Stimulated activated naive CD8-positive, alpha-beta T cell treated with anti-CD3 and anti-CD28 coated beads, Interleukin-15, Interleukin-2, amounts not matched to agents 100 ng/mL and 50 ng/mL, for 24 hours (primary cell): ENCODE measurements around the gene SLC29A4.
"Not testable (repeated sequence)": the region's sequence is repeated elsewhere in the genome, so short reads cannot be mapped to it uniquely, and the experiment has no call there.

Experiments
- H3K27ac Mint-ChIP-seq: one replicate; pipeline ENCODE4 v1.8.0; 2021; ENCODE audit warnings: mild to moderate bottlenecking, mixed read lengths
- H3K27me3 Mint-ChIP-seq: one replicate; pipeline ENCODE4 v1.8.0; 2021; ENCODE audit warnings: mixed read lengths
- H3K36me3 Mint-ChIP-seq: one replicate; pipeline ENCODE4 v1.8.0; 2021; ENCODE audit warnings: low read depth, mixed read lengths
- H3K4me1 Mint-ChIP-seq: one replicate; pipeline ENCODE4 v1.8.0; 2021; ENCODE audit warnings: low read depth, mixed read lengths
- H3K4me3 Mint-ChIP-seq: one replicate; pipeline ENCODE4 v1.8.0; 2021; ENCODE audit warnings: mild to moderate bottlenecking, mixed read lengths
- H3K9me3 Mint-ChIP-seq: one replicate; pipeline ENCODE4 v1.8.0; 2021; ENCODE audit warnings: mixed read lengths

The SLC29A4 gene

GRCh38 chr7:5266191-5267028, 16.3 kb upstream of the SLC29A4 start:
- Mint-ChIP-seq H3K27ac (no peak overlapping the region), H3K9me3 (no peaks in the 10 kb centered on the region), H3K4me3 (no peak overlapping the region), H3K27me3 (peaks cover 9% of the 10 kb centered on the region), H3K36me3 (no peaks in the 10 kb centered on the region), H3K4me1 (no peaks in the 10 kb centered on the region)

- H3K36me3 Mint-ChIP-seq, H3K27ac Mint-ChIP-seq, H3K4me3 Mint-ChIP-seq, H3K9me3 Mint-ChIP-seq, H3K4me1 Mint-ChIP-seq: not testable (repeated sequence)
- peaks cover 12% of the 10 kb centered on the region for H3K27me3 Mint-ChIP-seq
Observed at GRCh38 chr7:5267829-5268228, 14.9 kb upstream of the SLC29A4 start.

GRCh38 chr7:5269992-5270657, 12.6 kb upstream of the SLC29A4 start:
- H3K4me3 Mint-ChIP-seq = not testable (repeated sequence)
- H3K27me3 Mint-ChIP-seq = peaks cover 12% of the 10 kb centered on the region

GRCh38 chr7:5270788-5271187, 12.0 kb upstream of the SLC29A4 start:
- Mint-ChIP-seq H3K27me3 (peaks cover 12% of the 10 kb centered on the region), H3K4me3 (no peak overlapping the region), H3K27ac (no peak overlapping the region), H3K9me3 (no peaks in the 10 kb centered on the region), H3K36me3 (no peaks in the 10 kb centered on the region), H3K4me1 (no peaks in the 10 kb centered on the region)

More at GRCh38 chr7:5269992-5270657, 12.6 kb upstream of the SLC29A4 start:
- not testable (repeated sequence) for H3K27ac Mint-ChIP-seq, H3K36me3 Mint-ChIP-seq, H3K4me1 Mint-ChIP-seq, H3K9me3 Mint-ChIP-seq

GRCh38 chr7:5273831-5274405, 8.8 kb upstream of the SLC29A4 start:
- not testable (repeated sequence) for H3K27ac Mint-ChIP-seq, H3K9me3 Mint-ChIP-seq, H3K4me3 Mint-ChIP-seq, H3K36me3 Mint-ChIP-seq, H3K4me1 Mint-ChIP-seq
- H3K27me3 Mint-ChIP-seq = peaks cover 14% of the 10 kb centered on the region

GRCh38 chr7:5274441-5274840, 8.3 kb upstream of the SLC29A4 start:
- Mint-ChIP-seq H3K9me3 (no peaks in the 10 kb centered on the region), H3K36me3 (no peaks in the 10 kb centered on the region), H3K4me1 (no peaks in the 10 kb centered on the region), H3K27ac (no peak overlapping the region), H3K27me3 (peaks cover 11% of the 10 kb centered on the region), H3K4me3 (no peak overlapping the region)

GRCh38 chr7:5274985-5275431, 7.7 kb upstream of the SLC29A4 start:
- H3K9me3 Mint-ChIP-seq, H3K4me1 Mint-ChIP-seq: not testable (repeated sequence)

GRCh38 chr7:5275510-5275909, 7.2 kb upstream of the SLC29A4 start:
- not testable (repeated sequence) for H3K4me1 Mint-ChIP-seq, H3K27ac Mint-ChIP-seq, H3K9me3 Mint-ChIP-seq, H3K36me3 Mint-ChIP-seq, H3K27me3 Mint-ChIP-seq, H3K4me3 Mint-ChIP-seq

More at GRCh38 chr7:5274985-5275431, 7.7 kb upstream of the SLC29A4 start:
- H3K4me3 Mint-ChIP-seq, H3K27me3 Mint-ChIP-seq, H3K36me3 Mint-ChIP-seq, H3K27ac Mint-ChIP-seq: not testable (repeated sequence)

- not testable (repeated sequence) for H3K4me1 Mint-ChIP-seq, H3K36me3 Mint-ChIP-seq, H3K27ac Mint-ChIP-seq, H3K4me3 Mint-ChIP-seq, H3K9me3 Mint-ChIP-seq, H3K27me3 Mint-ChIP-seq
Observed at GRCh38 chr7:5276123-5276522, 6.6 kb upstream of the SLC29A4 start.

GRCh38 chr7:5276611-5277010, 6.1 kb upstream of the SLC29A4 start:
- Mint-ChIP-seq H3K27ac (no peak overlapping the region), H3K36me3 (no peaks in the 10 kb centered on the region), H3K27me3 (peaks cover 8% of the 10 kb centered on the region), H3K4me3 (no peak overlapping the region), H3K9me3 (no peaks in the 10 kb centered on the region), H3K4me1 (no peaks in the 10 kb centered on the region)

- Mint-ChIP-seq H3K36me3 (no peaks in the 10 kb centered on the region), H3K27me3 (peaks cover 6% of the 10 kb centered on the region), H3K9me3 (no peaks in the 10 kb centered on the region), H3K4me1 (no peaks in the 10 kb centered on the region), H3K27ac (no peak overlapping the region), H3K4me3 (no peak overlapping the region)
Observed at GRCh38 chr7:5278766-5279165, 4.0 kb upstream of the SLC29A4 start.

GRCh38 chr7:5279734-5280133, 3.0 kb upstream of the SLC29A4 start:
- Mint-ChIP-seq H3K4me1 (no peaks in the 10 kb centered on the region), H3K4me3 (no peak overlapping the region), H3K27me3 (peaks cover 10% of the 10 kb centered on the region), H3K27ac (no peak overlapping the region), H3K36me3 (no peaks in the 10 kb centered on the region), H3K9me3 (no peaks in the 10 kb centered on the region)

- H3K36me3 Mint-ChIP-seq, H3K9me3 Mint-ChIP-seq, H3K27ac Mint-ChIP-seq, H3K4me3 Mint-ChIP-seq, H3K27me3 Mint-ChIP-seq, H3K4me1 Mint-ChIP-seq: not testable (repeated sequence)
Observed at GRCh38 chr7:5281598-5282500, 894 bp upstream of the SLC29A4 start.

- Mint-ChIP-seq H3K9me3 (no peaks in the 10 kb centered on the region), H3K27ac (no peak overlapping the region), H3K4me1 (no peaks in the 10 kb centered on the region), H3K36me3 (no peaks in the 10 kb centered on the region), H3K27me3 (peaks cover 7% of the 10 kb centered on the region), H3K4me3 (no peak overlapping the region)
Observed at GRCh38 chr7:5283421-5284303, 919 bp downstream of the SLC29A4 start.
